GM12878 (cell line): ENCODE measurements around the gene SYNGR2. TPM values are rescaled to one million over a fixed set of nuclear protein-coding genes. Genes with fewer than 3 reads are reported as not detected.
A peak's percentile ranks its signal among the peaks of the same experiment; 100 is the strongest.

ENCODE experiments used
- CBFB ChIP-seq: IDR thresholded peaks from 2 replicates; pipeline ENCODE4 v1.6.1; 2016; ENCODE audit warnings: antibody characterized with exemption, low read depth
- CHD4 ChIP-seq: fragments of 200-600 bp; sonication (generic); IDR thresholded peaks from 2 replicates; pipeline ENCODE4 v1.6.1; 2016; ENCODE audit warnings: mild to moderate bottlenecking
- CUX1 ChIP-seq: IDR thresholded peaks from 2 replicates; pipeline ENCODE4 v1.6.1; 2012; ENCODE audit warnings: improper control_type of control experiment, low read depth, low read length; ENCODE audit not compliant: insufficient replicate concordance
- ELK1 ChIP-seq: IDR thresholded peaks from 2 replicates; pipeline ENCODE4 v1.6.1; 2012; ENCODE audit warnings: low read depth, low read length, improper control_type of control experiment
- GABPA ChIP-seq: IDR thresholded peaks from 2 replicates; pipeline ENCODE4 v1.6.1; 2014; ENCODE audit warnings: antibody characterized with exemption, low read depth, mild to moderate bottlenecking, inconsistent platforms
- KDM1A ChIP-seq: fragments of 200-600 bp; sonication (generic); IDR thresholded peaks from 2 replicates; pipeline ENCODE4 v1.6.1; 2016; ENCODE audit warnings: borderline replicate concordance
- MXI1 ChIP-seq: fragments of 150-350 bp; IDR thresholded peaks from 2 replicates; pipeline ENCODE4 v1.6.1; 2011; ENCODE audit warnings: low read depth, mild to moderate bottlenecking, inconsistent platforms, low read length, improper control_type of control experiment
- MYB ChIP-seq: fragments of 150-350 bp; IDR thresholded peaks from 2 replicates; pipeline ENCODE4 v1.6.1; 2014; ENCODE audit warnings: mild to moderate bottlenecking, low read depth, low read length, borderline replicate concordance
- NFYA ChIP-seq: IDR thresholded peaks from 2 replicates; pipeline ENCODE4 v1.6.1; 2011; ENCODE audit warnings: low read depth, mild to moderate bottlenecking, low read length, improper control_type of control experiment, borderline replicate concordance
- NR2C2 ChIP-seq: IDR thresholded peaks from 2 replicates; pipeline ENCODE4 v1.6.1; 2011; ENCODE audit warnings: borderline replicate concordance, low read depth; ENCODE audit not compliant: control insufficient read depth, insufficient read length
- PML ChIP-seq: IDR thresholded peaks from 2 replicates; pipeline ENCODE4 v1.6.1; 2012; ENCODE audit warnings: low read length, inconsistent platforms
- POLR2AphosphoS5 ChIP-seq: IDR thresholded peaks from 2 replicates; pipeline ENCODE4 v1.6.1; 2011; ENCODE audit warnings: mild to moderate bottlenecking, low read length, inconsistent platforms
- RB1 ChIP-seq: fragments of 450-650 bp; formaldehyde crosslinking; IDR thresholded peaks from 2 replicates; pipeline ENCODE4 v1.6.1; 2017; ENCODE audit warnings: mild to moderate bottlenecking, borderline replicate concordance
- RCOR1 ChIP-seq: conservative IDR thresholded peaks from 2 replicates; pipeline ENCODE4 v1.6.1; 2012; ENCODE audit warnings: low read depth, low read length, improper control_type of control experiment
- SMC3 ChIP-seq: IDR thresholded peaks from 2 replicates; pipeline ENCODE4 v1.6.1; 2011; ENCODE audit warnings: low read length, improper control_type of control experiment, borderline replicate concordance
- TARDBP ChIP-seq: IDR thresholded peaks from 2 replicates; pipeline ENCODE4 v1.6.1; 2016; ENCODE audit warnings: borderline replicate concordance
- TCF12 ChIP-seq: IDR thresholded peaks from 2 replicates; pipeline ENCODE4 v1.6.1; 2011; ENCODE audit warnings: low read depth, mild to moderate bottlenecking, low read length
- WRNIP1 ChIP-seq: IDR thresholded peaks from 2 replicates; pipeline ENCODE4 v1.6.1; 2011; ENCODE audit warnings: low read depth, low read length, improper control_type of control experiment, borderline replicate concordance
- YBX1 ChIP-seq: fragments of 450-650 bp; IDR thresholded peaks from 2 replicates; pipeline ENCODE4 v1.6.1; 2016; ENCODE audit warnings: antibody characterized with exemption
- ZNF687 ChIP-seq: fragments of 450-650 bp; IDR thresholded peaks from 2 replicates; pipeline ENCODE4 v1.6.1; 2017; ENCODE audit warnings: mild to moderate bottlenecking, moderate library complexity
- polyA plus RNA-seq, 11 experiments: library from polyadenylated mRNA; depleted of rRNA in 4 of 11; unstranded in 6 of 11; stranded (reverse) in 5 of 11; fragments of >200 nt; fragmentation: Nextera tagmentation in 4 of 11; fragmentation: Illumina TruSeq in 1 of 11; extraction: Ambion mirVana in 4 of 11; extraction: Trizol in 1 of 11; gene quantifications; 1 replicate in 1 of 11; 2 replicates in 10 of 11; pipeline versions ENCODE4 v1.2.1 to v1.2.3, GENCODE V29; 2011 to 2016; ENCODE audit warnings: inconsistent platforms in 2 of 11, missing spikeins in 2 of 11, low read depth in 1 of 11
- total RNA-seq, 4 experiments: library from RNA; depleted of rRNA in 3 of 4; stranded (reverse); fragments of >200 nt in 3 of 4; fragmentation: Illumina TruSeq in 1 of 4; extraction: Trizol in 1 of 4; gene quantifications; 2 replicates each; pipeline versions ENCODE4 v1.2.1 to v1.2.3, GENCODE V29; 2013 to 2021

SYNGR2 gene
- total and polyA plus RNA-seq, 10 of the 15 experiments (the other 5 are each of a cell fraction or from before 2014, with no cell fraction given), result 4.4 to 529 (median 261) TPM

GRCh38 chr17:78168242-78168902 lies at the start of gene SYNGR2 (continued):
- TF ChIP-seq ZNF687, result peak; percentile 87
- TF ChIP-seq CHD4, result no peak
- TF ChIP-seq RCOR1, result no peak
- no peak for TF ChIP-seq TARDBP
- no peak for TF ChIP-seq GABPA
- no peak for TF ChIP-seq WRNIP1
- TF ChIP-seq CUX1, result no peak
- no peak for TF ChIP-seq NFYA
- TF ChIP-seq RB1, result peak; percentile 60; the same call in 1 of the 2 replicates
- TF ChIP-seq POLR2AphosphoS5, result peak; percentile 75
- no peak for TF ChIP-seq MXI1
- TF ChIP-seq NR2C2, result no peak
- no peak for TF ChIP-seq SMC3
- no peak for TF ChIP-seq CBFB
- TF ChIP-seq ELK1, result no peak
- TF ChIP-seq MYB, result no peak
- TF ChIP-seq KDM1A, result no peak
- no peak for TF ChIP-seq PML
- TF ChIP-seq YBX1, result no peak
- no peak for TF ChIP-seq TCF12
